Endodermal cell (in vitro differentiated cells): ENCODE results near the gene SLC6A9. TPM values are rescaled to one million over a fixed set of nuclear protein-coding genes. Genes with fewer than 3 reads are reported as not detected.

Experiments
- DNase-seq: peaks from one replicate; pipeline ENCODE4 v3.0.0-alpha.2; 2017
- H3K27ac ChIP-seq: 2 replicates; pipeline ENCODE4 v1.5.1; 2013; ENCODE audit warnings: mild to moderate bottlenecking, low read depth, low read length, moderate library complexity
- H3K27me3 ChIP-seq: 2 replicates; pipeline ENCODE4 v1.6.1; 2013; ENCODE audit warnings: mild to moderate bottlenecking, low read length, moderate library complexity; ENCODE audit not compliant: insufficient read depth, control insufficient read depth, poor library complexity, severe bottlenecking
- H3K36me3 ChIP-seq: 2 replicates; pipeline ENCODE4 v1.7.0; 2013; ENCODE audit warnings: mild to moderate bottlenecking, low read length, moderate library complexity; ENCODE audit not compliant: control insufficient read depth, insufficient read depth
- H3K4me1 ChIP-seq: one replicate; pipeline ENCODE4 v1.7.0; 2013; ENCODE audit warnings: low read length; ENCODE audit not compliant: control insufficient read depth, insufficient read depth
- H3K4me3 ChIP-seq: 2 replicates; pipeline ENCODE4 v1.5.1; 2013; ENCODE audit warnings: mild to moderate bottlenecking, low read length, moderate library complexity
- H3K9ac ChIP-seq: 2 replicates; pipeline ENCODE4 v1.6.1; 2013; ENCODE audit warnings: mild to moderate bottlenecking, low read length, moderate library complexity; ENCODE audit not compliant: poor library complexity, severe bottlenecking; ENCODE audit errors: extremely low read depth
- H3K9me3 ChIP-seq: 2 replicates; pipeline ENCODE4 v1.6.1; 2013; ENCODE audit warnings: mild to moderate bottlenecking, low read length, moderate library complexity; ENCODE audit not compliant: control insufficient read depth
- H3K27ac Mint-ChIP-seq: 2 replicates; pipeline ENCODE4 v1.8.0; 2020; ENCODE audit warnings: mixed read lengths
- H3K27me3 Mint-ChIP-seq: 2 replicates; pipeline ENCODE4 v1.8.0; 2021; ENCODE audit warnings: mild to moderate bottlenecking, mixed read lengths; ENCODE audit not compliant: insufficient read depth
- H3K36me3 Mint-ChIP-seq: 2 replicates; pipeline ENCODE4 v1.8.0; 2020; ENCODE audit warnings: low read depth, mixed read lengths
- H3K4me1 Mint-ChIP-seq: 2 replicates; pipeline ENCODE4 v1.8.0; 2020; ENCODE audit warnings: mixed read lengths
- H3K4me3 Mint-ChIP-seq: 2 replicates; pipeline ENCODE4 v1.8.0; 2020; ENCODE audit warnings: mild to moderate bottlenecking, moderate library complexity, mixed read lengths
- H3K9me3 Mint-ChIP-seq: 2 replicates; pipeline ENCODE4 v1.8.0; 2020; ENCODE audit warnings: mild to moderate bottlenecking, mixed read lengths
- WGBS, 2 experiments: methylation state at CpG; one replicate each; pipeline versions ENCODE4 v1.1.5 to v1.1.7; 2013; ENCODE audit warnings: missing lambda C conversion rate in 2 of 2, mixed read lengths in 1 of 2; ENCODE audit not compliant: insufficient coverage in 1 of 2, insufficient read length in 1 of 2; 5-methylcytosine and 5-hydroxymethylcytosine counted together
- total RNA-seq, 2 donors: library from RNA; stranded (reverse); fragmentation: NEBNext Ultra II Directional in 1 of 2; extraction: Animal tissue kit (Norgen Biotek cat#: 25700) in 1 of 2; gene quantifications; 2 replicates in 1 of 2; 3 replicates in 1 of 2; pipeline ENCODE4 v1.2.1, GENCODE V29; 2021
- TF ChIP-seq, protein P1 (sequence below): fragments of 200-600 bp; sonication (generic); conservative IDR thresholded peaks from 2 replicates; pipeline ENCODE4 v1.5.0; 2021; ENCODE audit warnings: antibody characterized with exemption, mild to moderate bottlenecking

The SLC6A9 gene
- total RNA-seq, 2 donors from 2014 or later = 5.7 to 11.4 TPM

DNA sequence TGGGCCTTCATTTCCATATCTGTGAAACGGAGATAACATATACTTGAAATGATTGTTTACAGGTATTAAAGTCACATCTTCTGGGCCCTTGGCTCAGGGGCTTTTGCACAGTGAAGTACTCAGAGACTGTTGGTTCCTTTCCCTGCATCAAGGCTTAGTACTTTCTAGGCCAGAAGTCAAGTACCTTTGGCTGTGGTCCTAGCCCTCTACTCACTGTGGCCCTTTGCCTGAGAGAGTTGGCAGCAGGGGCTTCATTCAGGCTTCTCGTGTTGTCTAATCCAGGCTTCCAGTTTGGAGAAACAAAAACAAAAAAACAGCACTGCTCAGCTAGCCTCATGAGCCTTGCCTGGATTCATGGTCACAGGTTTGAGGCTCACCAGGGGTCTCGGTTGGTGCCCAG is 69.6 kb downstream of the SLC6A9 start:
- Histone ChIP-seq H3K27me3 (no peaks in the 10 kb centered on the region), H3K9ac (no peak overlapping the region), H3K9me3 (no peaks in the 10 kb centered on the region), H3K27ac (no peak overlapping the region), H3K4me1 (no peaks in the 10 kb centered on the region), H3K36me3 (peaks cover 25% of the 10 kb centered on the region), H3K4me3 (no peak overlapping the region)
- WGBS, 2 experiments = 88 to 92% methylated on average over 2 to 3 of the region's 3 CpGs
- TF ChIP-seq, protein P1, sequence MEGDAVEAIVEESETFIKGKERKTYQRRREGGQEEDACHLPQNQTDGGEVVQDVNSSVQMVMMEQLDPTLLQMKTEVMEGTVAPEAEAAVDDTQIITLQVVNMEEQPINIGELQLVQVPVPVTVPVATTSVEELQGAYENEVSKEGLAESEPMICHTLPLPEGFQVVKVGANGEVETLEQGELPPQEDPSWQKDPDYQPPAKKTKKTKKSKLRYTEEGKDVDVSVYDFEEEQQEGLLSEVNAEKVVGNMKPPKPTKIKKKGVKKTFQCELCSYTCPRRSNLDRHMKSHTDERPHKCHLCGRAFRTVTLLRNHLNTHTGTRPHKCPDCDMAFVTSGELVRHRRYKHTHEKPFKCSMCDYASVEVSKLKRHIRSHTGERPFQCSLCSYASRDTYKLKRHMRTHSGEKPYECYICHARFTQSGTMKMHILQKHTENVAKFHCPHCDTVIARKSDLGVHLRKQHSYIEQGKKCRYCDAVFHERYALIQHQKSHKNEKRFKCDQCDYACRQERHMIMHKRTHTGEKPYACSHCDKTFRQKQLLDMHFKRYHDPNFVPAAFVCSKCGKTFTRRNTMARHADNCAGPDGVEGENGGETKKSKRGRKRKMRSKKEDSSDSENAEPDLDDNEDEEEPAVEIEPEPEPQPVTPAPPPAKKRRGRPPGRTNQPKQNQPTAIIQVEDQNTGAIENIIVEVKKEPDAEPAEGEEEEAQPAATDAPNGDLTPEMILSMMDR = no peak
- Mint-ChIP-seq H3K4me3 (no peak overlapping the region), H3K36me3 (peaks cover 18% of the 10 kb centered on the region), H3K27me3 (no peaks in the 10 kb centered on the region), H3K9me3 (no peaks in the 10 kb centered on the region), H3K27ac (no peak overlapping the region), H3K4me1 (no peaks in the 10 kb centered on the region)
- DNase-seq = no peak

DNA sequence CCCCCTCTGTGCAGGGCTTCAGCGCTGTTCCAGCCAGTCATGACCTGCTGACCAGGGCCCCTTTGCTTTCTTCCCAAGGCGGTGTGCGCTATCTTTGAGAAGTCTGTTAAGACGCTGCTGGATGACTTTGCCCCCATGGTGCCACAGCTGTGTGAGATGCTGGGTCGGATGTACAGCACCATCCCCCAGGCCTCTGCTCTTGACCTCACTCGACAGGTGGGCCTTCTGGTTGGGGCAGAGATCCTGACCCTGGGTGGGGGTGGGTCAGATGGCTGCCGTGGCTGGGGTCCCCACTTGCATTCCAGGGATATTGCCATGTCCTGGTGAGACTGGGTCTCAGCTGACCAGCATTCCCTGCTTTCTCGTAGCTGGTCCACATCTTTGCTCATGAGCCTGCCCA is 70.5 kb downstream of the SLC6A9 start:
- Histone ChIP-seq H3K27me3 (no peaks in the 10 kb centered on the region), H3K9me3 (no peaks in the 10 kb centered on the region), H3K4me1 (no peaks in the 10 kb centered on the region), H3K9ac (no peak overlapping the region), H3K4me3 (no peak overlapping the region), H3K27ac (no peak overlapping the region), H3K36me3 (peaks cover 30% of the 10 kb centered on the region)
- no peak overlapping the region for H3K4me3 Mint-ChIP-seq
- 92 to 93% methylated on average over 7 to 8 of the region's 8 CpGs for WGBS, 2 experiments
- no peaks in the 10 kb centered on the region for H3K9me3 Mint-ChIP-seq
- no peak for DNase-seq
- TF ChIP-seq, protein P1 = no peak
- H3K27ac Mint-ChIP-seq = no peak overlapping the region
- peaks cover 16% of the 10 kb centered on the region for H3K36me3 Mint-ChIP-seq
- no peaks in the 10 kb centered on the region for H3K4me1 Mint-ChIP-seq
- no peaks in the 10 kb centered on the region for H3K27me3 Mint-ChIP-seq

DNA sequence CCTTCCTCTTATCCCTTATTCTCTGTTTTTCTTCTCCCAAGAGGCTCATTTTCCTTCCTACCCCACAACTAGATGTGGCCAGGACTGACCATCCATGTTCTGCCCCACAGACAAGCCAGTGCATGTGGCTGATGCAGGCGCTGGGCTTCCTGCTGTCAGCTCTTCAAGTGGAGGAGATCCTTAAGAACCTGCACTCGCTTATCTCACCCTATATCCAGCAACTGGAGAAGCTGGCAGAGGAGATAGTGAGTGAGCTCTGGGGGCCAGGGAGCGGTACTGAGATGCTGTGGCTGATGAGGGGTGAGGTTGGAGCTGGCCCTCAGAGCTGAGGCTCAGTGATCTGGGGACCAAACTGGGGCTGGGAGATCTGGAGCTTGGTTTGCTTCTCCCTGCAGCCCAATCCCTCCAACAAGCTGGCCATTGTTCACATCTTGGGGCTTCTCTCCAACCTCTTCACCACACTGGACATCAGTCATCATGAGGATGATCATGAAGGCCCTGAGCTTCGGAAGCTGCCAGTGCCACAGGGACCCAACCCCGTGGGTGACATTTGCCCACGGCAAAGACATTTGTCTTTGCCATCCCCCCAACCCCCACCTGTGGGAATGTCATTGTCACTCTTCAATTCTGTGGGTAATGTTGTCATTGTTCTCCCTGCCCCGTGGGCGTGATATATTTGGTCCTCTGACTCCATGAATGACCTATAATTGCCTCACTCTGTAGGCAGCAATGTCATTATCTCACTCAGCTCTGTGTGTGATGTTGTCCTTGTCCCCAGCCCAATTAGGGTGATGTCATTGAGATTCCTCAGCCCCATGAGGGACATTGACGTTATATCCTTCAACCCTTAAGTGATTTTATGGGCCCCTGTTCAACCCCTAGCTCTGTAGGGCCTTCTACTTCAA is 72.7 kb downstream of the SLC6A9 start:
- no peaks in the 10 kb centered on the region for H3K27me3 Mint-ChIP-seq
- Histone ChIP-seq H3K27me3 (no peaks in the 10 kb centered on the region), H3K9ac (no peak overlapping the region), H3K27ac (no peak overlapping the region), H3K36me3 (peaks cover 30% of the 10 kb centered on the region), H3K9me3 (no peaks in the 10 kb centered on the region), H3K4me3 (no peak overlapping the region), H3K4me1 (no peaks in the 10 kb centered on the region)
- no peaks in the 10 kb centered on the region for H3K9me3 Mint-ChIP-seq
- TF ChIP-seq, protein P1 = no peak
- peaks cover 16% of the 10 kb centered on the region for H3K36me3 Mint-ChIP-seq
- peaks cover 10% of the 10 kb centered on the region for H3K4me1 Mint-ChIP-seq
- H3K4me3 Mint-ChIP-seq = no peak overlapping the region
- no peak overlapping the region for H3K27ac Mint-ChIP-seq
- DNase-seq = no peak
- WGBS, 2 experiments = 88 to 95% methylated on average over 3 to 9 of the region's 9 CpGs
